Prostate gland (tissue), 2 donors: Measurements from ENCODE around the gene ONECUT3.

Source experiments
- CTCF ChIP-seq, 4 experiments: fragments of 200-600 bp in 2 of 4; fragments of 450-650 bp in 2 of 4; sonication (generic) in 2 of 4; IDR thresholded peaks; 1 replicate in 3 of 4; 2 replicates in 1 of 4; pipeline ENCODE4 v1.5.1; 2016 to 2019; ENCODE audit warnings: antibody characterized with exemption in 4 of 4, mild to moderate bottlenecking in 2 of 4, moderate library complexity in 2 of 4
- POLR2A ChIP-seq: fragments of 450-650 bp; IDR thresholded peaks from one replicate; pipeline ENCODE4 v1.6.1; 2016; ENCODE audit warnings: antibody characterized with exemption, mild to moderate bottlenecking

GRCh38 chr19:1804858-1805257 lies 51.6 kb downstream of the ONECUT3 start:
- TF ChIP-seq POLR2A (no peak), CTCF (IDR thresholded peaks at IDR 0.05) (no peak)
